ENCODE data around the gene BTLA.

GRCh38 chr3:112464264-112464663 lies 35.0 kb downstream of the BTLA start:
- no peak for TF ChIP-seq POLR2A (IDR thresholded peaks at IDR 0.05; ENCODE audit: control extremely low read depth in 1 of 2, low read depth in 2 of 2, low read length in 2 of 2)
- TF ChIP-seq CTCF (IDR thresholded peaks at IDR 0.05; ENCODE audit: control extremely low read depth in 1 of 3, insufficient read depth in 1 of 3, low read depth in 1 of 3, low read length in 3 of 3): no peak
- TF ChIP-seq CREB1 (IDR thresholded peaks at IDR 0.05): no peak
- TF ChIP-seq EP300 (IDR thresholded peaks at IDR 0.05; ENCODE audit: borderline replicate concordance in 1 of 2, low read depth in 2 of 2, low read length in 2 of 2): no peak
- no peak for TF ChIP-seq TAF1 (IDR thresholded peaks at IDR 0.05; ENCODE audit: low read depth, low read length)

Measured in H1 (cell line).